Subcutaneous adipose tissue (tissue), 4 donors: ENCODE data around the gene ADARB2. TPM values are rescaled to one million over a fixed set of nuclear protein-coding genes. Genes with fewer than 3 reads are reported as not detected.

Experiments used
- total RNA-seq, 4 donors: library from RNA; depleted of rRNA; stranded (reverse); fragments of >200 nt; gene quantifications; one replicate each; pipeline ENCODE4 v1.1.0, GENCODE V29; 2016
- TF ChIP-seq, protein P1 (sequence below): fragments of 450-650 bp; IDR thresholded peaks from one replicate; pipeline ENCODE4 v1.5.1; 2016; ENCODE audit warnings: low read depth, mild to moderate bottlenecking, control low read depth, antibody characterized with exemption, moderate library complexity

ADARB2 gene
- total RNA-seq, 4 donors from 2014 or later = under 0.01 to 0.65 (median 0.44) TPM; not detected in 1

DNA sequence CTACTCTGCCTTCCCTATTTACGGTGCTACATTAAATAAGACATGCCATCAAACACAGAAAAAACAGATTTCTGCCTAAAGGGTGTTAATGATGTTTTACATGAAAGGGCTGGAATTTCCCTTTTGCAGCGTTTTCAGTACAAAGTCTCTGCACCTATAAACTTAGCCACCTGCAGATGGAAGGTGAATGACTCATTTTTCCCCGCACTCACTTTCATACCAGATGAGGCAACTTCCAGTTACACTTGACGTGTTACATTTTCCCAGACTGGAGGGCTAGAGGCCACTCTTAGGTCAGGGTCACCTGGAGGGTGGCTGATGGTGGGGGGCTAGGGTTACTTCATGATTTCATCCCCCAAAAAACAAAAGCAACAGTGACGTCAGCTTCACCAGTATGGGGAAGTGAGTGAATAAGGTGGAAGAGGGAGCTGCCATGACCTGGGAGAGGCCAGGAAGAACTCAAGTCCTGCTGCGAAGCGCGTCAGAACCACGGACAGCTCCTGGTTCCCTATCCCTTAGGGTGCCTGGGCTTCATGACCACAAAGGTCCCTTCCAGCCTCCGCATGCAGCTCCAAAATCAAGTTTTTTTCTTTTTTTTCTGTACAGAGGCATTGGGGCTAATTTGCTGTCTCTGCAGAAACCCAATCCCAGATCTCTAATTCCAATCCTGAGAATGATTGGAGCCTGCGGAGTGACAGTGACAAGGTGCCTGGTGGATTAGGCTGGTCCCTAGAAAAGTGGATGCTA is 94.0 kb downstream of the ADARB2 start:
- TF ChIP-seq, protein P1, sequence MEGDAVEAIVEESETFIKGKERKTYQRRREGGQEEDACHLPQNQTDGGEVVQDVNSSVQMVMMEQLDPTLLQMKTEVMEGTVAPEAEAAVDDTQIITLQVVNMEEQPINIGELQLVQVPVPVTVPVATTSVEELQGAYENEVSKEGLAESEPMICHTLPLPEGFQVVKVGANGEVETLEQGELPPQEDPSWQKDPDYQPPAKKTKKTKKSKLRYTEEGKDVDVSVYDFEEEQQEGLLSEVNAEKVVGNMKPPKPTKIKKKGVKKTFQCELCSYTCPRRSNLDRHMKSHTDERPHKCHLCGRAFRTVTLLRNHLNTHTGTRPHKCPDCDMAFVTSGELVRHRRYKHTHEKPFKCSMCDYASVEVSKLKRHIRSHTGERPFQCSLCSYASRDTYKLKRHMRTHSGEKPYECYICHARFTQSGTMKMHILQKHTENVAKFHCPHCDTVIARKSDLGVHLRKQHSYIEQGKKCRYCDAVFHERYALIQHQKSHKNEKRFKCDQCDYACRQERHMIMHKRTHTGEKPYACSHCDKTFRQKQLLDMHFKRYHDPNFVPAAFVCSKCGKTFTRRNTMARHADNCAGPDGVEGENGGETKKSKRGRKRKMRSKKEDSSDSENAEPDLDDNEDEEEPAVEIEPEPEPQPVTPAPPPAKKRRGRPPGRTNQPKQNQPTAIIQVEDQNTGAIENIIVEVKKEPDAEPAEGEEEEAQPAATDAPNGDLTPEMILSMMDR = no peak

DNA sequence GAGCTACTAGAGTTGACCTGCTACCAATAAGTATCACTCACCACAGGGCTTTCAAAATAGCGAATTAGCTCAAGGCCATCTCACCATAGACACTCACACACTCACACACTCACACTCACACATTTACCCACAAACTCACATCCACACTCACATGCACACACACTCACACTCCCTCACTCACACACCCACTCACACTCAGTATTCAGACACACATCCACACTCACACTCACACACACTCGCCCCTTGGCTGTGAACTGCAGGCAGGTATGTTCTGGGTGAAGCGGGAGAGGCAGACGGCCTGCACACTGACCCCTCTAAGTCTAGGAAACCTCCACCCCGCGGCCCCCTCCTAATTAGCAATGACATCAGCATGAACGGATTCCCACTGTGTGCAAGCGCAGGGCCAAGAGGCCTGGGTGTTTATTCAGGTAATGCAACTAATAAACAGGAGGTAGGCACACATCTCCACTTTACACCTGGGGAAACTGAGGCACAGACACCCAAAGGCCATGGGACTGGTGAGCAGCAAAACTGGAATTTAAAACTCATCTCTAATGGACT is 94.6 kb downstream of the ADARB2 start:
- TF ChIP-seq, protein P1 = no peak

DNA sequence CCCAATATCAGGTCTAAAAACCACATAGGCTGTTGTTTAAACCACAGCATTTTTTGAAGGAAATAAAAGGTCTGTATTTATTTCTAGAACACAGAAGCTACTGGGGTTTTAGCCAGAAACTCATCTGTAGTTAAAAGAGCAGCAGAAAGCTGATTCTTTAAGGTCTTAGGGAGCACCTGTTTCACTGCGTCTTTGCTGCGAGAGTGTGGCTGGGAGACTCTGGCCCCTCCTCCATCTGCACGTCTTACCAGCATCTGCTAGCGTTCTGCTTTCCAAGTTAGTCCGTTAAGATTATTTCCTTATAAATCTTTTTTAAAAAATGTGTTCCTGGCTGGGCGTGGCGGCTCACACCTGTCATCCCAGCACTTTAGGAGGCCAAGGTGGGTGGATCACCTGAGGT is 95.9 kb downstream of the ADARB2 start:
- TF ChIP-seq, protein P1 = no peak

DNA sequence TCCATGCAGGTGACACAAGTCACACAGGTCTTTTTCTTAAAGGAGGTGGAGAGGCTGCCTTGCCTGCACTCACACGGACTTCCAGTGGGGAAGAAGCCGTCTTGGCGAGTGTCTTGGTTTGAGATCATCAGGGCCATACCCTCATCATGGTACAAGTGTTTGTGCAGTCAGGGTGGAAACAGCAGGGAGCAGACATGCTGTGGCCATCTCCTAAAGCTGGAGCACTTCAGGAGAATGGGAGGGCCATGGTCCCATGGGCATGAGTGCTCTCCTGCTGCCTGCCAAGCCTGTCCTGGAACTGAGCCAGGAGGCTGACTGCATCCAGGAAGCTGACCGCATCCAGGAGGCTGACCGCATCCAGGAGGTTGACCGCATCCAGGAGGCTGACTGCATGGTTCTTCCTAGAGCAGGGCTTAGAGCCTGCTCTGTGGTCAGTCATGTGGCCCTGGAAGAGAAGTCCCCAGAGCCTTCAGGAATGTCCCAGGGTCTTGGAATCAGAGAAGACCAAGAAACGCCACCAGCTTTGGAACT is 98.4 kb downstream of the ADARB2 start:
- TF ChIP-seq, protein P1 = no peak

DNA sequence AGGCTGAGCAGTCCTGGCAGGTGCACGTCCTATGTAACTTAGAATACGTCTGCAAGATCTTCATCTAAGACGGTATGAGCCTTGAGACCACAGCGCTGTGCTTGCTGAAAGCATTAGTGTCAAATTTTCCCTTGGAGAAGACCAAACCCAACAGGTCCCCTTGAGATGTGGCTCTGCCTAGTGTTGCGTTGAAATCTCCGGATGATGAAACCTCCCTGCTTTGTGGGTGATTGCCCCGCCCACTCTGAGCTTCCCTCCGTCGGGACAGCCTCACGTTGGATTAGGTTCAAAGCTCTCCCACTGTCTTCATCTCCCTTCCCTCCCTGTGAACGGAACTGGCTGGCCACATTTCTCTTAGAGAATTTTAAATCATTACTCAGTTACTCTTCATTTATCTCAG is 102.0 kb downstream of the ADARB2 start:
- TF ChIP-seq, protein P1 = no peak

DNA sequence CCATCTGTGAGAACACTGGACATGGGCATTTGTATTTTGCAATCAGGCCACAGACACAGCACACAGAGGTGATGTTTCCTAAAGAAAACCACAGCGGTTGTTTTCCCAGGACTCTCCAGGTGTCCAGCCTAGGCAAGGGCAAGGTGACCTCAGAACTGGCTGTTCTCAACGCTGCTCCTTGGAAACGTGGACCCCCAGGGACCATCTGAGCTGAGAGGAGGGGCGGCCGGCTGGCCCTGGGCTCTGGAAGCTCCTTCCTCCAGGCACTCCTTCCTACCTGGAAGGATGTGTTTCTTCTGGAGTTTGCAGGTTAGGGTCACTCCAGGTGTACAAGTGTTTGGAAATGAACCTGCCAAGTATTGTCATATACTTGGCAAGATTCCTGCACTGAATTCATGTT is 103.1 kb downstream of the ADARB2 start:
- TF ChIP-seq, protein P1 = no peak

DNA sequence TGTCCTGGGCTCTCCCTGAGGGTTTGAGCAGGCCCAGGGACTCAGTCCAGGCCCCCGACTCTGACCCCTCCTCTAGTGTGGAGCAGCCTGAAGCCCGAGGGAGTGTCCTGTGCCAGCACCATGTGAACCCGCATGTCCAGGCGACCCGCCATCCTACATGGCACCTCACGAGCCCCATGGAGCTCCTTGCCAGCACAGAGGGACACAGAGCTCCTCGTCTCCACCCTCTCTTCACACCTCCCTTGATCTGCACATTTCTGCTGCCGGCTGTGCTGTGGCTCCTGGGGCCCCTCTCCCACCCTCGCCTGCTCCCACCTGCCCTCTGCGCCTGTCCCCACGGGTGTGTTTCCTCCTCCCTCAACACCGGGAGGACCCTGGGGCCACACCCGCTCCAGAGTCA is 103.5 kb downstream of the ADARB2 start:
- TF ChIP-seq, protein P1 = no peak
